ENCODE data around the gene PRR5.

DNA sequence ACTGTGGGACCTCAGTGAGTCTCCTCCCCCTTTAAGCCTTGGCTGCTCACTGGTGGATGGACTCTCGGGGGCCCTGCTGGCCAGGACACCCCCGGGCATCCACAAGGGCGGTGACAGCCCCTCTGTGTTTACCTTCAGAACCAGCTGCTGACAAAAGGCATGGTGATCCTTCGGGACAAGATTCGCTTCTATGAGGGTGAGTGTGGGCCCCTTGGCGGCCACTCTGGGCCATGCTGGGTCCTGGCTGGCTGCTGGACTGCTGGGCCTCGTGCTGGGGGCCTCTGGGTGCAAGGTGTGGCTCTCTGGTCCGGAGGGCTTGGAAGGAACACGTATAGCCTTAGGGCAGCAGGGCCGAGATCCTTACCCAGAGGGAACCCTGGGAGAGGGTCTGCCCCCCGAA, 24.4 kb downstream of the PRR5 start:
- TF ChIP-seq POLR2AphosphoS5 (IDR thresholded peaks at IDR 0.05; ENCODE audit: low read depth, low read length) (no peak), POU2F2 (IDR thresholded peaks at IDR 0.05; ENCODE audit: low read depth, low read length) (no peak), POLR2A (IDR thresholded peaks at IDR 0.05; ENCODE audit: low read depth, low read length) (no peak)

Measured in GM12891 (cell line).